Body of pancreas (tissue), 4 donors: Measurements from ENCODE around the gene AMPD3.

Source experiments
- POLR2A ChIP-seq, 3 donors: fragments of 450-650 bp; IDR thresholded peaks; one replicate each; pipeline ENCODE4 v1.6.1; 2016; ENCODE audit warnings: antibody characterized with exemption in 3 of 3, mild to moderate bottlenecking in 2 of 3
- TF ChIP-seq, protein P1 (sequence below), 7 experiments: fragments of 450-650 bp in 4 of 7; fragments of 200-600 bp in 3 of 7; sonication (generic) in 3 of 7; IDR thresholded peaks; one replicate each; pipeline ENCODE4 v1.5.1; 2016 to 2019; ENCODE audit warnings: antibody characterized with exemption in 7 of 7

DNA sequence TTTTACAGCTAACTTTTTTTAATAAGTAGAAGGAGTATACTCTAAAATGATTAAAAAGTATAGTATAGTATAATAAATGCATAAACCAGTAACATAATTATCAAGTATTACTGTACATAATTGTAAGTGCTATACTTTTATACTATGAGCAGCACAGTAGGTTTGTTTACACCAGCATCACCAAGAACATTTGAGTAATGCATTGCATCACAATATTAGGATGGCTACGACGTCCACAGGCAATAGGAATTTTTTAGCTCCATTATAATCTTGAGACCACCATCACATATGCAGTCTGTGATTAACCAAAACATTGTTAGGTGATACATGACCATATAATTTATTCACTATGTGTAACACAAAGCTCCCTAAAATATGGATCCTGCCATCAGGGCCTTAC is 65.5 kb downstream of the AMPD3 start:
- TF ChIP-seq, protein P1, sequence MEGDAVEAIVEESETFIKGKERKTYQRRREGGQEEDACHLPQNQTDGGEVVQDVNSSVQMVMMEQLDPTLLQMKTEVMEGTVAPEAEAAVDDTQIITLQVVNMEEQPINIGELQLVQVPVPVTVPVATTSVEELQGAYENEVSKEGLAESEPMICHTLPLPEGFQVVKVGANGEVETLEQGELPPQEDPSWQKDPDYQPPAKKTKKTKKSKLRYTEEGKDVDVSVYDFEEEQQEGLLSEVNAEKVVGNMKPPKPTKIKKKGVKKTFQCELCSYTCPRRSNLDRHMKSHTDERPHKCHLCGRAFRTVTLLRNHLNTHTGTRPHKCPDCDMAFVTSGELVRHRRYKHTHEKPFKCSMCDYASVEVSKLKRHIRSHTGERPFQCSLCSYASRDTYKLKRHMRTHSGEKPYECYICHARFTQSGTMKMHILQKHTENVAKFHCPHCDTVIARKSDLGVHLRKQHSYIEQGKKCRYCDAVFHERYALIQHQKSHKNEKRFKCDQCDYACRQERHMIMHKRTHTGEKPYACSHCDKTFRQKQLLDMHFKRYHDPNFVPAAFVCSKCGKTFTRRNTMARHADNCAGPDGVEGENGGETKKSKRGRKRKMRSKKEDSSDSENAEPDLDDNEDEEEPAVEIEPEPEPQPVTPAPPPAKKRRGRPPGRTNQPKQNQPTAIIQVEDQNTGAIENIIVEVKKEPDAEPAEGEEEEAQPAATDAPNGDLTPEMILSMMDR (IDR thresholded peaks at IDR 0.05) = no peak
- TF ChIP-seq POLR2A (IDR thresholded peaks at IDR 0.05) = no peak
